ENCODE results near the gene PSMA6. TPM values are rescaled to one million over a fixed set of nuclear protein-coding genes. Genes with fewer than 3 reads are reported as not detected.

Gene PSMA6
- total and polyA plus RNA-seq, 2 of the 13 experiments (the other 11 are each of a cell fraction or from before 2014, with no cell fraction given): 525 to 1,109 TPM

GRCh38 chr14:35286707-35287106 lies 5.5 kb upstream of the PSMA6 start:
- Histone ChIP-seq H3K79me2 (ENCODE audit: insufficient read depth, low read length) (no peaks in the 10 kb centered on the region), H3K27ac (ENCODE audit: extremely low read length, insufficient read depth, low read length) (no peak overlapping the region), H3K9me3 (ENCODE audit: low read length) (no peaks in the 10 kb centered on the region), H3K27me3 (ENCODE audit: control insufficient read depth in 1 of 2, insufficient read depth in 2 of 2, low read length in 2 of 2) (no peaks in the 10 kb centered on the region; a peak in 1 of 5 replicates), H4K20me1 (ENCODE audit: insufficient read depth, low read length) (no peaks in the 10 kb centered on the region), H3K36me3 (replicated peaks in 1 of 2; ENCODE audit: control insufficient read depth in 1 of 2, insufficient read depth in 2 of 2, low read length in 2 of 2) (no peaks in the 10 kb centered on the region), H3K9ac (ENCODE audit: insufficient read depth, low read depth, low read length) (no peak overlapping the region), H3K4me1 (ENCODE audit: insufficient read depth, low read length) (peaks cover 20% of the 10 kb centered on the region), H3K4me3 (replicated peaks in 1 of 3; ENCODE audit: insufficient read depth in 1 of 3, low read depth in 2 of 3, low read length in 3 of 3) (no peak overlapping the region), H2AFZ (ENCODE audit: low read length) (no peak overlapping the region), H3K4me2 (ENCODE audit: low read depth, low read length) (no peak overlapping the region)
- FAIRE-seq (no peak), ATAC-seq (no peak), DNase-seq (ENCODE audit: low spot score) (no peak)
- in situ Hi-C loops (cut with HindIII; ENCODE audit: extremely low pct_ligation_motif_present, low pct_unique_long_range_greater_than_20kb) (loop anchor here (5.0 kb wide), 1 partner anchor 121 kb away; no protein-coding TSS in a partner anchor), intact Hi-C loops (cut with micrococcal nuclease; ENCODE audit: unreplicated experiment) (no loop called here)
- TF ChIP-seq ZSCAN9 (CRISPR knock-in tag; IDR thresholded peaks at IDR 0.05; ENCODE audit: borderline replicate concordance): no peak
- no peak for TF ChIP-seq TRIM24 (CRISPR knock-in tag; IDR thresholded peaks at IDR 0.05)
- TF ChIP-seq ZNF891 (CRISPR knock-in tag; IDR thresholded peaks at IDR 0.05): no peak
- no peak for TF ChIP-seq ZNF644 (CRISPR knock-in tag; IDR thresholded peaks at IDR 0.05; ENCODE audit: low read depth)
- no peak for TF ChIP-seq ZNF652 (CRISPR knock-in tag; IDR thresholded peaks at IDR 0.05; ENCODE audit: borderline replicate concordance, low read depth)
- TF ChIP-seq MXD4 (CRISPR knock-in tag; IDR thresholded peaks at IDR 0.05): no peak
- TF ChIP-seq SMC3 (IDR thresholded peaks at IDR 0.05; ENCODE audit: low read length): no peak
- TF ChIP-seq IKZF4 (CRISPR knock-in tag; IDR thresholded peaks at IDR 0.05; ENCODE audit: borderline replicate concordance, low read depth, not compliant biosample characterization): no peak
- no peak for TF ChIP-seq POGK (CRISPR knock-in tag; conservative IDR thresholded peaks at IDR 0.05)
- no peak for TF ChIP-seq FOXA3 (CRISPR knock-in tag; IDR thresholded peaks at IDR 0.05)
- TF ChIP-seq ZBTB4 (CRISPR knock-in tag; IDR thresholded peaks at IDR 0.05; ENCODE audit: borderline replicate concordance): no peak
- no peak for TF ChIP-seq PCBP1 (IDR thresholded peaks at IDR 0.05; ENCODE audit: borderline replicate concordance, low read depth, low read length)
- ChIA-PET POLR2A (interaction anchor here (0.7 to 2.3 kb wide), 5 partner anchors 11 to 540 kb away, joined by 3 to 8 read pairs (median 3); partner anchors contain the start of genes BRMS1L and NFKBIA), CTCF (ENCODE audit: low intra/inter-chr PET ratio, low total read pairs) (no interaction called here)
- BruUV-seq (replicated peaks): no TSS peak
- 96% methylated on average over 1 of the region's 1 CpG for WGBS (ENCODE audit: low lambda C conversion rate)
